ENCODE data around the gene NPM1.
"Not testable (repeated sequence)": the region's sequence is repeated elsewhere in the genome, so short reads cannot be mapped to it uniquely, and the experiment has no call there.

The NPM1 gene

GRCh38 chr5:171413153-171413910 lies 25.7 kb downstream of the NPM1 start:
- no peak for DNase-seq (ENCODE audit: low read depth)

- not testable (repeated sequence) for DNase-seq (ENCODE audit: low read depth)
Observed at GRCh38 chr5:171413993-171414392, 26.3 kb downstream of the NPM1 start.

GRCh38 chr5:171415115-171415730 lies 27.6 kb downstream of the NPM1 start:
- peak; percentile 41 for DNase-seq (ENCODE audit: low read depth)

- no peak for DNase-seq (ENCODE audit: low read depth)
Observed at GRCh38 chr5:171416160-171417049, 28.8 kb downstream of the NPM1 start.

- peak; percentile 83 for DNase-seq (ENCODE audit: low read depth)
Observed at GRCh38 chr5:171418316-171418981, 30.8 kb downstream of the NPM1 start.

- DNase-seq (ENCODE audit: low read depth) = peak; percentile 80
Observed at GRCh38 chr5:171418982-171419687, 31.5 kb downstream of the NPM1 start, which contains the start of gene FGF18. Gene FGF18, plus strand, starts transcription at chr5:171419647. Its CDS starts 553 bp downstream, at chr5:171420200.

- peak; percentile 53 for DNase-seq (ENCODE audit: low read depth)
Observed at GRCh38 chr5:171419688-171420430, 32.2 kb downstream of the NPM1 start.

GRCh38 chr5:171420431-171421241 lies 33.0 kb downstream of the NPM1 start:
- peak; percentile 85 for DNase-seq (ENCODE audit: low read depth)

- DNase-seq (ENCODE audit: low read depth) = no peak
Observed at GRCh38 chr5:171421331-171422262, 33.9 kb downstream of the NPM1 start.

- no peak for DNase-seq (ENCODE audit: low read depth)
Observed at GRCh38 chr5:171422495-171422894, 34.8 kb downstream of the NPM1 start.

- DNase-seq (ENCODE audit: low read depth) = no peak
Observed at GRCh38 chr5:171422902-171423663, 35.4 kb downstream of the NPM1 start.

- no peak for DNase-seq (ENCODE audit: low read depth)
Observed at GRCh38 chr5:171424726-171425125, 37.1 kb downstream of the NPM1 start.

GRCh38 chr5:171425596-171426244 lies 38.1 kb downstream of the NPM1 start:
- DNase-seq (ENCODE audit: low read depth) = no peak

GRCh38 chr5:171426266-171426665 lies 38.6 kb downstream of the NPM1 start:
- no peak for DNase-seq (ENCODE audit: low read depth)

- no peak for DNase-seq (ENCODE audit: low read depth)
Observed at GRCh38 chr5:171426680-171427079, 39.0 kb downstream of the NPM1 start.

GRCh38 chr5:171427318-171428167 lies 39.9 kb downstream of the NPM1 start:
- no peak for DNase-seq (ENCODE audit: low read depth)

Measured in iris pigment epithelial cell (primary cell).